C4-2B (cell line): ENCODE data around the gene ZFP57.

ENCODE experiments used
- ZFX ChIP-seq: fragments of 450-650 bp; IDR thresholded peaks from 2 replicates; pipeline ENCODE4 v1.6.1; 2017
- TF ChIP-seq, protein P1 (sequence below): fragments of 450-650 bp; conservative IDR thresholded peaks from 2 replicates; pipeline ENCODE4 v1.5.1; 2017; ENCODE audit warnings: mild to moderate bottlenecking

DNA sequence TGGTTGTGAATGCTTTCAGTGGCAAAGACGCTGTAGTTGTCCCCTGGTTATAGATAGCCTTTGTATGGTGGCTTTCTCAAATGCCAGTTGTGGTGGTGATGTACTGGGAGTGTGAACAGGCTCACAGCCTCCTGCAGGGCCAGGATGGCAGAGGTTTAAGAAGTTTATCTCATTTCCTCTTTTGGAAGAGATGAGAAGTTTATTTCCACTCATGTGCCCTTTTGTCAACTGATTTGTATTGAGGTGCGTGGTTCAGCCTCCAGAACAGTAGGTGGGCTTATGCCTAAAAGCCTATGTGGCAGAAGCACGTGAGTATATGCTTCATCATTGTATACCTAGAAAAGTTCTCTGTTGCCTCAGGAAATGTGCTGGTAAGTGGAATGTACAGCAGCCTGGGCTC, 13.7 kb upstream of the ZFP57 start:
- TF ChIP-seq, protein P1, sequence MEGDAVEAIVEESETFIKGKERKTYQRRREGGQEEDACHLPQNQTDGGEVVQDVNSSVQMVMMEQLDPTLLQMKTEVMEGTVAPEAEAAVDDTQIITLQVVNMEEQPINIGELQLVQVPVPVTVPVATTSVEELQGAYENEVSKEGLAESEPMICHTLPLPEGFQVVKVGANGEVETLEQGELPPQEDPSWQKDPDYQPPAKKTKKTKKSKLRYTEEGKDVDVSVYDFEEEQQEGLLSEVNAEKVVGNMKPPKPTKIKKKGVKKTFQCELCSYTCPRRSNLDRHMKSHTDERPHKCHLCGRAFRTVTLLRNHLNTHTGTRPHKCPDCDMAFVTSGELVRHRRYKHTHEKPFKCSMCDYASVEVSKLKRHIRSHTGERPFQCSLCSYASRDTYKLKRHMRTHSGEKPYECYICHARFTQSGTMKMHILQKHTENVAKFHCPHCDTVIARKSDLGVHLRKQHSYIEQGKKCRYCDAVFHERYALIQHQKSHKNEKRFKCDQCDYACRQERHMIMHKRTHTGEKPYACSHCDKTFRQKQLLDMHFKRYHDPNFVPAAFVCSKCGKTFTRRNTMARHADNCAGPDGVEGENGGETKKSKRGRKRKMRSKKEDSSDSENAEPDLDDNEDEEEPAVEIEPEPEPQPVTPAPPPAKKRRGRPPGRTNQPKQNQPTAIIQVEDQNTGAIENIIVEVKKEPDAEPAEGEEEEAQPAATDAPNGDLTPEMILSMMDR, result no peak
- no peak for TF ChIP-seq ZFX
